Measurements from ENCODE around the gene AADACL2. TPM values are rescaled to one million over a fixed set of nuclear protein-coding genes. Genes with fewer than 3 reads are reported as not detected.
"Not testable (repeated sequence)": the region's sequence is repeated elsewhere in the genome, so short reads cannot be mapped to it uniquely, and the experiment has no call there.

Gene AADACL2
- polyA plus RNA-seq, 1 donor: 0.01 TPM

GRCh38 chr3:151764699-151765098 is 31.0 kb downstream of the AADACL2 start:
- not testable (repeated sequence) for DNase-seq; H3K27ac ChIP-seq (ENCODE audit: low read length); H3K36me3 ChIP-seq (ENCODE audit: control insufficient read depth, insufficient read depth, low read length); H3K27me3 ChIP-seq (ENCODE audit: control insufficient read depth, insufficient read depth, low read length); H3K4me1 ChIP-seq (ENCODE audit: control insufficient read depth, insufficient read depth, low read length); H3K9me3 ChIP-seq (ENCODE audit: control insufficient read depth, low read depth, low read length); H3K4me3 ChIP-seq (ENCODE audit: low read length)
- WGBS (ENCODE audit: insufficient coverage, low lambda C conversion rate): no CpG with 5 or more reads among the region's 1 CpG

GRCh38 chr3:151765685-151766084 is 32.0 kb downstream of the AADACL2 start:
- H3K9me3 ChIP-seq (ENCODE audit: control insufficient read depth, low read depth, low read length): no peaks in the 10 kb centered on the region
- no peak overlapping the region for H3K27ac ChIP-seq (ENCODE audit: low read length)
- H3K4me3 ChIP-seq (ENCODE audit: low read length): no peak overlapping the region
- no peak for DNase-seq
- no peaks in the 10 kb centered on the region for H3K36me3 ChIP-seq (ENCODE audit: control insufficient read depth, insufficient read depth, low read length)
- no peaks in the 10 kb centered on the region for H3K27me3 ChIP-seq (ENCODE audit: control insufficient read depth, insufficient read depth, low read length)
- peaks cover 8% of the 10 kb centered on the region for H3K4me1 ChIP-seq (ENCODE audit: control insufficient read depth, insufficient read depth, low read length)

- peak in 1 of 2 donors; percentile 26 for DNase-seq
- H3K27me3 ChIP-seq (ENCODE audit: control insufficient read depth, insufficient read depth, low read length): no peaks in the 10 kb centered on the region
- no peaks in the 10 kb centered on the region for H3K9me3 ChIP-seq (ENCODE audit: control insufficient read depth, low read depth, low read length)
- 48% methylated on average over 2 of the region's 2 CpGs for WGBS (ENCODE audit: insufficient coverage, low lambda C conversion rate)
- peaks cover 9% of the 10 kb centered on the region for H3K4me1 ChIP-seq (ENCODE audit: control insufficient read depth, insufficient read depth, low read length)
- no peak overlapping the region for H3K27ac ChIP-seq (ENCODE audit: low read length)
- H3K36me3 ChIP-seq (ENCODE audit: control insufficient read depth, insufficient read depth, low read length): no peaks in the 10 kb centered on the region
- no peak overlapping the region for H3K4me3 ChIP-seq (ENCODE audit: low read length)
Measured at GRCh38 chr3:151766454-151766853, 32.7 kb downstream of the AADACL2 start.

GRCh38 chr3:151768393-151768930 is 34.7 kb downstream of the AADACL2 start:
- H3K4me1 ChIP-seq (ENCODE audit: control insufficient read depth, insufficient read depth, low read length): peaks cover 19% of the 10 kb centered on the region
- H3K9me3 ChIP-seq (ENCODE audit: control insufficient read depth, low read depth, low read length): no peaks in the 10 kb centered on the region
- no peaks in the 10 kb centered on the region for H3K27me3 ChIP-seq (ENCODE audit: control insufficient read depth, insufficient read depth, low read length)
- WGBS (ENCODE audit: insufficient coverage, low lambda C conversion rate): no CpG with 5 or more reads among the region's 1 CpG
- DNase-seq: peak; percentile 12 to 49
- no peaks in the 10 kb centered on the region for H3K36me3 ChIP-seq (ENCODE audit: control insufficient read depth, insufficient read depth, low read length)
- no peak overlapping the region for H3K4me3 ChIP-seq (ENCODE audit: low read length)
- peak overlapping the region; percentile 73 for H3K27ac ChIP-seq (ENCODE audit: low read length)

- Histone ChIP-seq H3K4me1 (ENCODE audit: control insufficient read depth, insufficient read depth, low read length) (peaks cover 19% of the 10 kb centered on the region), H3K36me3 (ENCODE audit: control insufficient read depth, insufficient read depth, low read length) (no peaks in the 10 kb centered on the region), H3K9me3 (ENCODE audit: control insufficient read depth, low read depth, low read length) (no peaks in the 10 kb centered on the region), H3K4me3 (ENCODE audit: low read length) (no peak overlapping the region), H3K27ac (ENCODE audit: low read length) (peak overlapping the region; percentile 73), H3K27me3 (ENCODE audit: control insufficient read depth, insufficient read depth, low read length) (no peaks in the 10 kb centered on the region)
- peak in 1 of 2 donors; percentile 27 for DNase-seq
- WGBS (ENCODE audit: insufficient coverage, low lambda C conversion rate): no CpG with 5 or more reads among the region's 2 CpGs
Measured at GRCh38 chr3:151769175-151769574, 35.4 kb downstream of the AADACL2 start.

- Histone ChIP-seq H3K36me3 (ENCODE audit: control insufficient read depth, insufficient read depth, low read length) (no peaks in the 10 kb centered on the region), H3K27me3 (ENCODE audit: control insufficient read depth, insufficient read depth, low read length) (no peaks in the 10 kb centered on the region), H3K4me3 (ENCODE audit: low read length) (peak overlapping the region; percentile 37), H3K9me3 (ENCODE audit: control insufficient read depth, low read depth, low read length) (no peaks in the 10 kb centered on the region), H3K4me1 (ENCODE audit: control insufficient read depth, insufficient read depth, low read length) (peaks cover 19% of the 10 kb centered on the region), H3K27ac (ENCODE audit: low read length) (peak overlapping the region; percentile 73)
- WGBS (ENCODE audit: insufficient coverage, low lambda C conversion rate): no CpG with 5 or more reads among the region's 4 CpGs
- peak; percentile 16 to 66 for DNase-seq
Measured at GRCh38 chr3:151770956-151771355, 37.2 kb downstream of the AADACL2 start.

GRCh38 chr3:151772825-151773480 is 39.2 kb downstream of the AADACL2 start:
- DNase-seq: peak in 1 of 2 donors; percentile 47
- peak overlapping the region; percentile 17 for H3K4me3 ChIP-seq (ENCODE audit: low read length)
- H3K36me3 ChIP-seq (ENCODE audit: control insufficient read depth, insufficient read depth, low read length): no peaks in the 10 kb centered on the region
- no peaks in the 10 kb centered on the region for H3K27me3 ChIP-seq (ENCODE audit: control insufficient read depth, insufficient read depth, low read length)
- 75% methylated on average over 2 of the region's 4 CpGs for WGBS (ENCODE audit: insufficient coverage, low lambda C conversion rate)
- peaks cover 19% of the 10 kb centered on the region for H3K4me1 ChIP-seq (ENCODE audit: control insufficient read depth, insufficient read depth, low read length)
- no peaks in the 10 kb centered on the region for H3K9me3 ChIP-seq (ENCODE audit: control insufficient read depth, low read depth, low read length)
- H3K27ac ChIP-seq (ENCODE audit: low read length): peak overlapping the region; percentile 73

GRCh38 chr3:151774235-151774634 is 40.5 kb downstream of the AADACL2 start:
- no peaks in the 10 kb centered on the region for H3K9me3 ChIP-seq (ENCODE audit: control insufficient read depth, low read depth, low read length)
- no peaks in the 10 kb centered on the region for H3K36me3 ChIP-seq (ENCODE audit: control insufficient read depth, insufficient read depth, low read length)
- H3K4me1 ChIP-seq (ENCODE audit: control insufficient read depth, insufficient read depth, low read length): peaks cover 23% of the 10 kb centered on the region
- WGBS (ENCODE audit: insufficient coverage, low lambda C conversion rate): 100% methylated on average over 1 of the region's 1 CpG
- DNase-seq: no peak
- no peak overlapping the region for H3K4me3 ChIP-seq (ENCODE audit: low read length)
- no peak overlapping the region for H3K27ac ChIP-seq (ENCODE audit: low read length)
- no peaks in the 10 kb centered on the region for H3K27me3 ChIP-seq (ENCODE audit: control insufficient read depth, insufficient read depth, low read length)

GRCh38 chr3:151774910-151775309 is 41.2 kb downstream of the AADACL2 start:
- DNase-seq: no peak
- Histone ChIP-seq H3K27me3 (ENCODE audit: control insufficient read depth, insufficient read depth, low read length) (no peaks in the 10 kb centered on the region), H3K27ac (ENCODE audit: low read length) (no peak overlapping the region), H3K4me1 (ENCODE audit: control insufficient read depth, insufficient read depth, low read length) (peaks cover 17% of the 10 kb centered on the region), H3K9me3 (ENCODE audit: control insufficient read depth, low read depth, low read length) (no peaks in the 10 kb centered on the region), H3K4me3 (ENCODE audit: low read length) (no peak overlapping the region), H3K36me3 (ENCODE audit: control insufficient read depth, insufficient read depth, low read length) (no peaks in the 10 kb centered on the region)

GRCh38 chr3:151775314-151776258 is 41.9 kb downstream of the AADACL2 start:
- no peak for DNase-seq
- Histone ChIP-seq H3K4me3 (ENCODE audit: low read length) (no peak overlapping the region), H3K4me1 (ENCODE audit: control insufficient read depth, insufficient read depth, low read length) (peaks cover 15% of the 10 kb centered on the region), H3K27ac (ENCODE audit: low read length) (no peak overlapping the region), H3K9me3 (ENCODE audit: control insufficient read depth, low read depth, low read length) (no peaks in the 10 kb centered on the region), H3K36me3 (ENCODE audit: control insufficient read depth, insufficient read depth, low read length) (no peaks in the 10 kb centered on the region), H3K27me3 (ENCODE audit: control insufficient read depth, insufficient read depth, low read length) (no peaks in the 10 kb centered on the region)
- 87% methylated on average over 3 of the region's 4 CpGs for WGBS (ENCODE audit: insufficient coverage, low lambda C conversion rate)

All from large intestine (tissue), 3 donors.